H9 (cell line): Measurements from ENCODE around the gene STAMBP. TPM values are rescaled to one million over a fixed set of nuclear protein-coding genes. Genes with fewer than 3 reads are reported as not detected.

Source experiments
- DNase-seq: peaks from one replicate; pipeline ENCODE4 v3.0.0-alpha.2; 2017
- H2AFZ ChIP-seq: one replicate; pipeline ENCODE4 v1.6.1; 2013; ENCODE audit warnings: mild to moderate bottlenecking, low read length, control low read depth, moderate library complexity
- H2AK5ac ChIP-seq: 2 replicates; pipeline ENCODE4 v1.6.1; 2013; ENCODE audit warnings: low read length, control low read depth, mixed read lengths; ENCODE audit not compliant: insufficient read length
- H2BK120ac ChIP-seq: one replicate; pipeline ENCODE4 v1.6.1; 2013; ENCODE audit warnings: low read depth, mild to moderate bottlenecking, low read length, control low read depth, inconsistent platforms; ENCODE audit not compliant: poor library complexity, severe bottlenecking
- H2BK12ac ChIP-seq: 2 replicates; pipeline ENCODE4 v1.6.1; 2013; ENCODE audit warnings: low read length, control low read depth, mixed read lengths, low read depth; ENCODE audit not compliant: insufficient read length
- H2BK15ac ChIP-seq: 2 replicates; pipeline ENCODE4 v1.6.1; 2013; ENCODE audit warnings: low read depth, low read length, control low read depth
- H2BK20ac ChIP-seq: one replicate; pipeline ENCODE4 v1.6.1; 2013; ENCODE audit warnings: low read depth, mild to moderate bottlenecking, low read length, control low read depth, inconsistent platforms; ENCODE audit not compliant: poor library complexity, severe bottlenecking
- H2BK5ac ChIP-seq: 2 replicates; pipeline ENCODE4 v1.6.1; 2013; ENCODE audit warnings: low read length, control low read depth, mixed read lengths; ENCODE audit not compliant: insufficient read length
- H3K14ac ChIP-seq: 2 replicates; pipeline ENCODE4 v1.6.1; 2013; ENCODE audit warnings: low read length, control low read depth; ENCODE audit not compliant: insufficient read depth
- H3K18ac ChIP-seq: 2 replicates; pipeline ENCODE4 v1.6.1; 2013; ENCODE audit warnings: low read depth, mild to moderate bottlenecking, mixed read lengths, low read length, control low read depth; ENCODE audit not compliant: insufficient read length
- H3K23ac ChIP-seq: 2 replicates; pipeline ENCODE4 v1.6.1; 2013; ENCODE audit warnings: low read length, control low read depth, mixed read lengths, low read depth; ENCODE audit not compliant: insufficient read length
- H3K23me2 ChIP-seq: 2 replicates; pipeline ENCODE4 v1.6.1; 2013; ENCODE audit warnings: low read depth, mild to moderate bottlenecking, mixed read lengths, low read length, control low read depth; ENCODE audit not compliant: insufficient read length, poor library complexity, severe bottlenecking
- H3K27ac ChIP-seq: 2 replicates; pipeline ENCODE4 v1.5.1; 2013; ENCODE audit warnings: low read length, control low read depth, mixed read lengths, low read depth; ENCODE audit not compliant: insufficient read length
- H3K27me3 ChIP-seq: 2 replicates; pipeline ENCODE4 v1.6.1; 2013; ENCODE audit warnings: low read length, control low read depth, inconsistent platforms; ENCODE audit not compliant: insufficient read depth
- H3K4ac ChIP-seq: 2 replicates; pipeline ENCODE4 v1.6.1; 2013; ENCODE audit warnings: low read depth, mild to moderate bottlenecking, control low read depth, inconsistent platforms, low read length, moderate library complexity
- H3K4me1 ChIP-seq: 2 replicates; pipeline ENCODE4 v1.6.1; 2013; ENCODE audit warnings: low read length, control low read depth, inconsistent platforms; ENCODE audit not compliant: insufficient read depth
- H3K4me2 ChIP-seq: 2 replicates; pipeline ENCODE4 v1.6.1; 2013; ENCODE audit warnings: low read length, control low read depth, mixed read lengths; ENCODE audit not compliant: insufficient read length, insufficient read depth
- H3K56ac ChIP-seq: 2 replicates; pipeline ENCODE4 v1.6.1; 2013; ENCODE audit warnings: low read depth, mild to moderate bottlenecking, mixed read lengths, low read length, control low read depth; ENCODE audit not compliant: insufficient read length
- H3K79me1 ChIP-seq: 2 replicates; pipeline ENCODE4 v1.6.1; 2013; ENCODE audit warnings: low read depth, mild to moderate bottlenecking, moderate library complexity, low read length, control low read depth, inconsistent platforms; ENCODE audit not compliant: insufficient read depth, poor library complexity, severe bottlenecking
- H3K79me2 ChIP-seq: 2 replicates; pipeline ENCODE4 v1.6.1; 2013; ENCODE audit warnings: low read length, control low read depth, inconsistent platforms; ENCODE audit not compliant: insufficient read depth
- H3K9ac ChIP-seq: 2 replicates; pipeline ENCODE4 v1.6.1; 2013; ENCODE audit warnings: low read length, control low read depth, mixed read lengths; ENCODE audit not compliant: insufficient read length; ENCODE audit errors: extremely low read depth
- H3K9me3 ChIP-seq: one replicate; pipeline ENCODE4 v1.6.1; 2013; ENCODE audit warnings: low read depth, low read length, inconsistent platforms; ENCODE audit not compliant: control insufficient read depth
- H3T11ph ChIP-seq: one replicate; pipeline ENCODE4 v1.6.1; 2013; ENCODE audit warnings: mild to moderate bottlenecking, low read length, control low read depth, inconsistent platforms
- H4K20me1 ChIP-seq: one replicate; pipeline ENCODE4 v1.6.1; 2013; ENCODE audit not compliant: control insufficient read depth, insufficient read length, insufficient read depth
- H4K5ac ChIP-seq: 2 replicates; pipeline ENCODE4 v1.6.1; 2013; ENCODE audit warnings: low read depth, mild to moderate bottlenecking, mixed read lengths, low read length, control low read depth; ENCODE audit not compliant: insufficient read length
- H4K8ac ChIP-seq: replicated peaks from 2 replicates; pipeline ENCODE4 v1.6.1; 2013; ENCODE audit warnings: low read length, control low read depth, mixed read lengths, low read depth; ENCODE audit not compliant: insufficient read length
- H4K91ac ChIP-seq: 2 replicates; pipeline ENCODE4 v1.6.1; 2013; ENCODE audit warnings: low read depth, mild to moderate bottlenecking, moderate library complexity, mixed read lengths, low read length, control low read depth; ENCODE audit not compliant: insufficient read length
- H3K27ac Mint-ChIP-seq, 3 experiments: 2 replicates in 2 of 3; 3 replicates in 1 of 3; pipeline ENCODE4 v1.8.0; 2020 to 2021; ENCODE audit warnings: mixed read lengths in 3 of 3, mild to moderate bottlenecking in 1 of 3, moderate library complexity in 1 of 3
- H3K27me3 Mint-ChIP-seq: 2 replicates; pipeline ENCODE4 v1.8.0; 2021; ENCODE audit warnings: low read depth, mild to moderate bottlenecking, moderate library complexity, mixed read lengths
- H3K36me3 Mint-ChIP-seq, 3 experiments: 2 replicates in 2 of 3; 3 replicates in 1 of 3; pipeline ENCODE4 v1.8.0; 2020 to 2021; ENCODE audit warnings: low read depth in 3 of 3, mixed read lengths in 3 of 3; ENCODE audit not compliant: insufficient read depth in 1 of 3
- H3K4me1 Mint-ChIP-seq, 2 experiments: 2 replicates each; pipeline ENCODE4 v1.8.0; 2020; ENCODE audit warnings: mixed read lengths in 2 of 2
- H3K4me3 Mint-ChIP-seq, 2 experiments: 2 replicates in 1 of 2; 3 replicates in 1 of 2; pipeline ENCODE4 v1.8.0; 2020 to 2021; ENCODE audit warnings: mild to moderate bottlenecking in 2 of 2, mixed read lengths in 2 of 2, moderate library complexity in 1 of 2
- H3K9me3 Mint-ChIP-seq, 2 experiments: 2 replicates in 1 of 2; 3 replicates in 1 of 2; pipeline ENCODE4 v1.8.0; 2020; ENCODE audit warnings: mild to moderate bottlenecking in 2 of 2, mixed read lengths in 2 of 2, moderate library complexity in 1 of 2
- CTCF ChIP-seq: fragments of 200-600 bp; sonication (generic); conservative IDR thresholded peaks from 3 replicates; pipeline ENCODE4 v1.8.0; 2021; ENCODE audit warnings: antibody characterized with exemption, mild to moderate bottlenecking
- WGBS: extraction: QIAGEN DNeasy Blood & Tissue Kit; methylation state at CpG from one replicate; pipeline ENCODE4 v1.1.7; 2013; ENCODE audit warnings: missing lambda C conversion rate, low lambda C conversion rate, mixed read lengths; ENCODE audit not compliant: insufficient read length; ENCODE audit errors: extremely low coverage; 5-methylcytosine and 5-hydroxymethylcytosine counted together
- total RNA-seq: library from RNA; stranded (reverse); gene quantifications from 2 replicates; pipeline ENCODE4 v1.2.1, GENCODE V29; 2021

Gene STAMBP
- total RNA-seq, 1 experiment from 2014 or later = 45.5 TPM

DNA sequence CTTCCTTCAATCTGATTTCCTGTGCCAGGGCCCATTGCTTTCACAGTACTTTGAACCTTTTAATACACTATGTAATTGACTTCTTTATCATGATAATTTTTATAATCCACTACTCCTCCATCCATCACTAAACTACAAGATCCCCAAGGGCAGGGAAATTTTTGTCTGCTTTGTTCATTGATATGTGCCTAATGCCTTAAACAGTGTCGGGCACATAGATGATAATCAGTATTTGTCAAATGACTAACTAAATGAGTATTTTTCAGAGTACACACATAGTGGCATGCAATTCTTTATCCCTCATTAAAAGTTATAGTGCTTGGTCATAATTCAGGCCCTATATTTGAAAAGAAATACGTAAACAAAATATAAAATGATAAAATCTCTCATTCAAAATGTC, 5.3 kb upstream of the STAMBP start:
- H3K27me3 Mint-ChIP-seq = peaks cover 35% of the 10 kb centered on the region
- Histone ChIP-seq H2BK20ac (no peak overlapping the region), H2BK5ac (no peak overlapping the region)

More for the DNA sequence above, 5.3 kb upstream of the STAMBP start:
- Histone ChIP-seq H3K23me2 (no peaks in the 10 kb centered on the region), H2BK120ac (no peak overlapping the region), H4K8ac (no peak overlapping the region), H3T11ph (no peak overlapping the region), H3K27me3 (no peaks in the 10 kb centered on the region), H2BK15ac (no peak overlapping the region), H3K23ac (no peak overlapping the region), H3K4ac (no peak overlapping the region), H4K20me1 (no peaks in the 10 kb centered on the region), H4K91ac (no peak overlapping the region), H2AFZ (no peak overlapping the region), H2BK12ac (no peak overlapping the region), H3K56ac (no peak overlapping the region), H3K14ac (no peak overlapping the region), H3K4me2 (no peak overlapping the region), H3K18ac (no peak overlapping the region), H3K4me1 (no peaks in the 10 kb centered on the region; the same call in 1 of the 2 replicates), H3K9ac (no peak overlapping the region), H3K9me3 (no peaks in the 10 kb centered on the region), H3K79me2 (no peaks in the 10 kb centered on the region), H2AK5ac (no peak overlapping the region), H3K79me1 (no peaks in the 10 kb centered on the region), H4K5ac (no peak overlapping the region), H3K27ac (no peak overlapping the region)
- DNase-seq = no peak
- H3K36me3 Mint-ChIP-seq = peaks cover 0 to 1% (median 0%) of the 10 kb centered on the region in 3 experiments; a peak in 1 of 7 replicates
- H3K4me3 Mint-ChIP-seq = no peak overlapping the region
- no CpG with 5 or more reads among the region's 2 CpGs for WGBS
- peaks cover 12% of the 10 kb centered on the region in 2 experiments for H3K4me1 Mint-ChIP-seq
- no peaks in the 10 kb centered on the region for H3K9me3 Mint-ChIP-seq
- TF ChIP-seq CTCF = no peak
- peak overlapping the region in 2 of 3 experiments; percentile 13 to 45; a peak in 2 of 7 replicates for H3K27ac Mint-ChIP-seq
